Erythroblast (primary cell): ENCODE data around the gene POLD1.
"Not testable (repeated sequence)": the region's sequence is repeated elsewhere in the genome, so short reads cannot be mapped to it uniquely, and the experiment has no call there.

Source experiments
- GATA1 ChIP-seq: IDR thresholded peaks from 2 replicates; pipeline ENCODE4 v1.6.1; 2011; ENCODE audit warnings: low read depth, mild to moderate bottlenecking, control low read depth, low read length, moderate library complexity
- POLR2A ChIP-seq: IDR thresholded peaks from 2 replicates; pipeline ENCODE4 v1.6.1; 2011; ENCODE audit warnings: mild to moderate bottlenecking, low read length

- TF ChIP-seq POLR2A, GATA1: not testable (repeated sequence)
Measured at GRCh38 chr19:50390952-50391351, 6.8 kb downstream of the POLD1 start.
